ENCODE data around the gene SMYD3.

DNA sequence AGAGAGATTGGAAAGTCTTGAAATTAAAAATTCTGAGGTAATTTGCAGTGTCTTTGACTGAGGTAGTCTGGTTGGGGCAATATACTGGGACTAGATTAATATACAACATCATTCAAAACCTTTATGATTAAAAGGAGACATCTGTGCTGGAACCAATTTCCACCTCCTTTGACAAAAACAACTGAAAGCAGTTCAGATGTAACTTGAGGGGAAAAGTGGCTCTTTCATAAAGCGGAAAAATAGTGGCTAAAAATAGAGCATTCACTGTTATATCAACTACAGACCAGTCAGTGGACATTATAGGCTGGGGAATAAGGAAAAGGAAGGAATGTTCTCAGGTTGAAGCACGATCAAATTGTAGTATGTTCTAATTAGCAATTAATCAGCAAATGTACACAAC lies 635.9 kb downstream of the SMYD3 start:
- no peak for TF ChIP-seq MEIS2 (IDR thresholded peaks at IDR 0.05; ENCODE audit: partially characterized antibody)
- TF ChIP-seq ZNF175 (CRISPR knock-in tag; IDR thresholded peaks at IDR 0.05; ENCODE audit: low read depth): no peak
- TF ChIP-seq TAF1 (IDR thresholded peaks at IDR 0.05; ENCODE audit: control insufficient read depth, extremely low read depth, insufficient read depth, low read length, severe bottlenecking): no peak
- TF ChIP-seq, protein P1, sequence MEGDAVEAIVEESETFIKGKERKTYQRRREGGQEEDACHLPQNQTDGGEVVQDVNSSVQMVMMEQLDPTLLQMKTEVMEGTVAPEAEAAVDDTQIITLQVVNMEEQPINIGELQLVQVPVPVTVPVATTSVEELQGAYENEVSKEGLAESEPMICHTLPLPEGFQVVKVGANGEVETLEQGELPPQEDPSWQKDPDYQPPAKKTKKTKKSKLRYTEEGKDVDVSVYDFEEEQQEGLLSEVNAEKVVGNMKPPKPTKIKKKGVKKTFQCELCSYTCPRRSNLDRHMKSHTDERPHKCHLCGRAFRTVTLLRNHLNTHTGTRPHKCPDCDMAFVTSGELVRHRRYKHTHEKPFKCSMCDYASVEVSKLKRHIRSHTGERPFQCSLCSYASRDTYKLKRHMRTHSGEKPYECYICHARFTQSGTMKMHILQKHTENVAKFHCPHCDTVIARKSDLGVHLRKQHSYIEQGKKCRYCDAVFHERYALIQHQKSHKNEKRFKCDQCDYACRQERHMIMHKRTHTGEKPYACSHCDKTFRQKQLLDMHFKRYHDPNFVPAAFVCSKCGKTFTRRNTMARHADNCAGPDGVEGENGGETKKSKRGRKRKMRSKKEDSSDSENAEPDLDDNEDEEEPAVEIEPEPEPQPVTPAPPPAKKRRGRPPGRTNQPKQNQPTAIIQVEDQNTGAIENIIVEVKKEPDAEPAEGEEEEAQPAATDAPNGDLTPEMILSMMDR (IDR thresholded peaks at IDR 0.05 in 2 of 3, conservative IDR thresholded peaks at IDR 0.05 in 1 of 3; ENCODE audit: insufficient read depth in 2 of 3, low read depth in 1 of 3, low read length in 3 of 3): no peak

Measured in K562 (cell line).